ENCODE data around the gene DYNC2LI1.

The DYNC2LI1 gene

GRCh38 chr2:43788646-43789045 lies 14.8 kb downstream of the DYNC2LI1 start:
- TF ChIP-seq FOXM1 (IDR thresholded peaks at IDR 0.05; ENCODE audit: borderline replicate concordance, low read depth) (no peak), ZBTB7A (IDR thresholded peaks at IDR 0.05; ENCODE audit: low read depth) (no peak)

DNA sequence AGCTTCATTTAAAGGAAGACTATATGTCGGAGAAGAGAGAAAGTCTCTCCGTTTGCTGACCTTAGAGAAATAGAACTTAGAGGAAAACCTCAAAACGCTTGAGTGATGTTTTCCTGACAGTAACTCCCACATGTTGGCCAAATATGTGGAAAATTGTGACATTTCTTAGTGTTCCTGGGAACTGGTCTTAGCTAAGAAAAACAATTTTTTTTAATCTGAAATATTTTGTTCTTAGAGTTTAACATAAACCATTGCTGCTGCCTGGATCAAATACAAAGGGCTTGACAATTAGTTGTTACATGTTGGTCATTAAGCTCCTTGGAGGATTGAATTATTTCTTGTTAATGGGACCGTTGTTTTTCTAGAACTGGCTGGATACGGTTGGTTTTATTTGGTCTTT lies 16.3 kb downstream of the DYNC2LI1 start:
- TF ChIP-seq TEAD4 (IDR thresholded peaks at IDR 0.05), result no peak
- no peak for TF ChIP-seq EP300 (IDR thresholded peaks at IDR 0.05; ENCODE audit: borderline replicate concordance)

- no peak for TF ChIP-seq USF1 (IDR thresholded peaks at IDR 0.05)
- TF ChIP-seq, protein P1, sequence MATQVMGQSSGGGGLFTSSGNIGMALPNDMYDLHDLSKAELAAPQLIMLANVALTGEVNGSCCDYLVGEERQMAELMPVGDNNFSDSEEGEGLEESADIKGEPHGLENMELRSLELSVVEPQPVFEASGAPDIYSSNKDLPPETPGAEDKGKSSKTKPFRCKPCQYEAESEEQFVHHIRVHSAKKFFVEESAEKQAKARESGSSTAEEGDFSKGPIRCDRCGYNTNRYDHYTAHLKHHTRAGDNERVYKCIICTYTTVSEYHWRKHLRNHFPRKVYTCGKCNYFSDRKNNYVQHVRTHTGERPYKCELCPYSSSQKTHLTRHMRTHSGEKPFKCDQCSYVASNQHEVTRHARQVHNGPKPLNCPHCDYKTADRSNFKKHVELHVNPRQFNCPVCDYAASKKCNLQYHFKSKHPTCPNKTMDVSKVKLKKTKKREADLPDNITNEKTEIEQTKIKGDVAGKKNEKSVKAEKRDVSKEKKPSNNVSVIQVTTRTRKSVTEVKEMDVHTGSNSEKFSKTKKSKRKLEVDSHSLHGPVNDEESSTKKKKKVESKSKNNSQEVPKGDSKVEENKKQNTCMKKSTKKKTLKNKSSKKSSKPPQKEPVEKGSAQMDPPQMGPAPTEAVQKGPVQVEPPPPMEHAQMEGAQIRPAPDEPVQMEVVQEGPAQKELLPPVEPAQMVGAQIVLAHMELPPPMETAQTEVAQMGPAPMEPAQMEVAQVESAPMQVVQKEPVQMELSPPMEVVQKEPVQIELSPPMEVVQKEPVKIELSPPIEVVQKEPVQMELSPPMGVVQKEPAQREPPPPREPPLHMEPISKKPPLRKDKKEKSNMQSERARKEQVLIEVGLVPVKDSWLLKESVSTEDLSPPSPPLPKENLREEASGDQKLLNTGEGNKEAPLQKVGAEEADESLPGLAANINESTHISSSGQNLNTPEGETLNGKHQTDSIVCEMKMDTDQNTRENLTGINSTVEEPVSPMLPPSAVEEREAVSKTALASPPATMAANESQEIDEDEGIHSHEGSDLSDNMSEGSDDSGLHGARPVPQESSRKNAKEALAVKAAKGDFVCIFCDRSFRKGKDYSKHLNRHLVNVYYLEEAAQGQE (IDR thresholded peaks at IDR 0.05; ENCODE audit: low read depth), result no peak
- TF ChIP-seq RAD21 (IDR thresholded peaks at IDR 0.05; ENCODE audit: low read depth), result no peak
- no peak for TF ChIP-seq NFIC (IDR thresholded peaks at IDR 0.05)
- TF ChIP-seq EGR1 (IDR thresholded peaks at IDR 0.05), result no peak
- no peak for TF ChIP-seq EP300 (IDR thresholded peaks at IDR 0.05; ENCODE audit: borderline replicate concordance)
- TF ChIP-seq ZBTB7A (IDR thresholded peaks at IDR 0.05; ENCODE audit: low read depth), result no peak
- no peak for TF ChIP-seq TAF1 (IDR thresholded peaks at IDR 0.05; ENCODE audit: low read depth)
- TF ChIP-seq MAX (IDR thresholded peaks at IDR 0.05), result no peak
- TF ChIP-seq CREB1 (IDR thresholded peaks at IDR 0.05; ENCODE audit: low read depth), result no peak
- no peak for TF ChIP-seq FOXM1 (IDR thresholded peaks at IDR 0.05; ENCODE audit: borderline replicate concordance, low read depth)
- no peak for TF ChIP-seq YY1 (IDR thresholded peaks at IDR 0.05; ENCODE audit: low read depth)
- TF ChIP-seq TEAD4 (IDR thresholded peaks at IDR 0.05), result no peak
- TF ChIP-seq TCF12 (IDR thresholded peaks at IDR 0.05; ENCODE audit: low read depth), result no peak
- TF ChIP-seq CEBPB (IDR thresholded peaks at IDR 0.05), result no peak
These were observed 17.4 kb downstream of the DYNC2LI1 start for GRCh38 chr2:43791035-43791765.

DNA sequence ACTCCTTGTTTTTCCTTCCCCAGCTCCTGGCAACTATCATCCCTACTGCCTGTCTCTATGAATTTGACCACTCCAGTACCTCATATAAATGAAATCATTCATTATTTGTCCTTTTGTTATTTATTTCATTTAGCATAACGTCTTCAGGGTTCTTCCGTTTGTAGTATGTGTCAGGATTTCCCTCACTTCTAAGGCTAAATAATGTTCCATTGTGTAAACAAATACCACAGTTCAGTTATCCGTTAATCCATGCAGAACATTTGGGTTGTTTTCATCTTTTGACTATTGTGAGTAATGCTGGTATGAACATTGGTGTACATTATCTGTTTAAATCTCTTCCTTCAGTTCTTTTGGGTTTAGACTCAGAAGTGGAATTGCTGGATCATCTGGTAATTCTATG lies 18.8 kb downstream of the DYNC2LI1 start:
- TF ChIP-seq USF1 (IDR thresholded peaks at IDR 0.05) (no peak), ZBTB7A (IDR thresholded peaks at IDR 0.05; ENCODE audit: low read depth) (no peak), EP300 (IDR thresholded peaks at IDR 0.05; ENCODE audit: borderline replicate concordance) (no peak), TEAD4 (IDR thresholded peaks at IDR 0.05) (no peak), FOXM1 (IDR thresholded peaks at IDR 0.05; ENCODE audit: borderline replicate concordance, low read depth) (no peak), EGR1 (IDR thresholded peaks at IDR 0.05) (no peak), RAD21 (IDR thresholded peaks at IDR 0.05; ENCODE audit: low read depth) (no peak), YY1 (IDR thresholded peaks at IDR 0.05; ENCODE audit: low read depth) (no peak)
- TF ChIP-seq, protein P1 (IDR thresholded peaks at IDR 0.05; ENCODE audit: low read depth), result no peak

- TF ChIP-seq TAF1 (IDR thresholded peaks at IDR 0.05; ENCODE audit: low read depth) (no peak), TCF12 (IDR thresholded peaks at IDR 0.05; ENCODE audit: low read depth) (no peak), FOXM1 (IDR thresholded peaks at IDR 0.05; ENCODE audit: borderline replicate concordance, low read depth) (no peak), RAD21 (IDR thresholded peaks at IDR 0.05; ENCODE audit: low read depth) (no peak), NFIC (IDR thresholded peaks at IDR 0.05) (no peak), YY1 (IDR thresholded peaks at IDR 0.05; ENCODE audit: low read depth) (no peak), CREB1 (IDR thresholded peaks at IDR 0.05; ENCODE audit: low read depth) (no peak), MAX (IDR thresholded peaks at IDR 0.05) (no peak), USF1 (IDR thresholded peaks at IDR 0.05) (no peak), EP300 (IDR thresholded peaks at IDR 0.05; ENCODE audit: borderline replicate concordance) (no peak)
- TF ChIP-seq, protein P1 (IDR thresholded peaks at IDR 0.05; ENCODE audit: low read depth), result no peak
These were observed 21.1 kb downstream of the DYNC2LI1 start for GRCh38 chr2:43794956-43795355.
